Cardiac fibroblast (primary cell): Measurements from ENCODE around the gene CEBPG.

Source experiments
- DNase-seq, 2 donors: peaks; one replicate each; pipeline versions ENCODE4 v3.0.0 to v3.0.0-alpha.2; 2010; ENCODE audit warnings: low read depth in 2 of 2
- H3K4me3 ChIP-seq, 2 donors: replicated peaks in 1 of 2; 1 replicate in 1 of 2; 2 replicates in 1 of 2; pipeline ENCODE4 v1.5.1; 2011; ENCODE audit warnings: low read depth in 2 of 2, low read length in 2 of 2, mild to moderate bottlenecking in 2 of 2, moderate library complexity in 1 of 2
- CTCF ChIP-seq: IDR thresholded peaks from one replicate; pipeline ENCODE4 v1.5.1; 2011; ENCODE audit warnings: low read depth, mild to moderate bottlenecking, low read length, inconsistent platforms

The CEBPG gene

GRCh38 chr19:33418871-33419787 lies 45.6 kb downstream of the CEBPG start:
- no peak for TF ChIP-seq CTCF
- DNase-seq, result no peak
- no peak overlapping the region for H3K4me3 ChIP-seq

- no peak overlapping the region for H3K4me3 ChIP-seq
- no peak for DNase-seq
Measured at GRCh38 chr19:33419788-33420130, 46.2 kb downstream of the CEBPG start.

GRCh38 chr19:33420821-33421220 lies 47.3 kb downstream of the CEBPG start:
- no peak for TF ChIP-seq CTCF
- H3K4me3 ChIP-seq, result no peak overlapping the region
- DNase-seq, result no peak

More at GRCh38 chr19:33419788-33420130, 46.2 kb downstream of the CEBPG start:
- no peak for TF ChIP-seq CTCF

- no peak for DNase-seq
- TF ChIP-seq CTCF, result no peak
- H3K4me3 ChIP-seq, result no peak overlapping the region
Measured at GRCh38 chr19:33421368-33421767, 47.9 kb downstream of the CEBPG start.

- H3K4me3 ChIP-seq, result no peak overlapping the region
- no peak for TF ChIP-seq CTCF
- DNase-seq, result no peak
Measured at GRCh38 chr19:33422369-33423180, 49.1 kb downstream of the CEBPG start.

- H3K4me3 ChIP-seq, result no peak overlapping the region
- no peak for DNase-seq
- TF ChIP-seq CTCF, result no peak
Measured at GRCh38 chr19:33424181-33424580, 50.7 kb downstream of the CEBPG start.
